SU-DHL-6 (cell line): ENCODE data around the gene S1PR2.
"Not testable (repeated sequence)": the region's sequence is repeated elsewhere in the genome, so short reads cannot be mapped to it uniquely, and the experiment has no call there.

ENCODE experiments used
- H2AFZ ChIP-seq: fragments of 200-600 bp; sonication (generic); 2 replicates; pipeline ENCODE4 v1.6.1; 2014; ENCODE audit warnings: low read depth, mild to moderate bottlenecking, moderate library complexity, mixed read lengths, antibody characterized with exemption, low read length; ENCODE audit not compliant: severe bottlenecking
- H3F3A ChIP-seq: fragments of 200-600 bp; shearing (Covaris generic); 2 replicates; pipeline ENCODE4 v1.6.0; 2016; ENCODE audit warnings: antibody characterized with exemption, mild to moderate bottlenecking; ENCODE audit not compliant: insufficient read depth
- H3K27ac ChIP-seq: fragments of 200-600 bp; sonication (generic); 2 replicates; pipeline ENCODE4 v1.5.1; 2016; ENCODE audit warnings: low read depth, mild to moderate bottlenecking, low read length, moderate library complexity, mixed read lengths
- H3K27me3 ChIP-seq: fragments of 200-600 bp; sonication (generic), shearing (Covaris generic); 2 replicates; pipeline ENCODE4 v1.6.0; 2014; ENCODE audit warnings: mild to moderate bottlenecking, low read length
- H3K36me3 ChIP-seq: fragments of 200-600 bp; sonication (generic); 2 replicates; pipeline ENCODE4 v1.6.1; 2014; ENCODE audit warnings: mild to moderate bottlenecking, low read length, mixed read lengths
- H3K4me2 ChIP-seq: fragments of 300-600, 200-600 bp; shearing (Covaris generic), sonication (generic); 2 replicates; pipeline ENCODE4 v1.6.0; 2014; ENCODE audit warnings: low read length, low read depth, mild to moderate bottlenecking; ENCODE audit not compliant: poor library complexity, severe bottlenecking
- H3K4me3 ChIP-seq: fragments of 200-600 bp; sonication (generic); 2 replicates; pipeline ENCODE4 v1.5.1; 2014; ENCODE audit warnings: antibody characterized with exemption, low read length, mild to moderate bottlenecking, mixed read lengths; ENCODE audit not compliant: insufficient read depth, poor library complexity, severe bottlenecking
- H3K79me2 ChIP-seq: fragments of 200-600 bp; sonication (generic); 2 replicates; pipeline ENCODE4 v1.6.1; 2014; ENCODE audit warnings: mild to moderate bottlenecking, low read length, moderate library complexity; ENCODE audit not compliant: insufficient read depth
- H3K9ac ChIP-seq: fragments of 200-600 bp; sonication (generic); 2 replicates; pipeline ENCODE4 v1.7.0; 2014; ENCODE audit warnings: mild to moderate bottlenecking, low read length
- H3K9me2 ChIP-seq: fragments of 200-600 bp; sonication (generic); replicated peaks from 2 replicates; pipeline ENCODE4 v1.6.1; 2014; ENCODE audit warnings: low read length; ENCODE audit not compliant: insufficient read depth
- H3K9me3 ChIP-seq: fragments of 200-600 bp; sonication (generic); 2 replicates; pipeline ENCODE4 v1.6.1; 2014; ENCODE audit warnings: low read length, mixed read lengths; ENCODE audit not compliant: insufficient read depth
- H4K20me1 ChIP-seq: fragments of 200-600 bp; sonication (generic); 2 replicates; pipeline ENCODE4 v1.6.1; 2014; ENCODE audit warnings: low read depth, mild to moderate bottlenecking, antibody characterized with exemption, low read length, moderate library complexity, mixed read lengths
- CTCF ChIP-seq: fragments of 200-600 bp; sonication (generic); IDR thresholded peaks from one replicate; pipeline ENCODE4 v1.5.1; 2017; ENCODE audit warnings: antibody characterized with exemption, mild to moderate bottlenecking, low read length, moderate library complexity; ENCODE audit not compliant: insufficient read depth, poor library complexity, severe bottlenecking
- EZH2phosphoT487 ChIP-seq: fragments of 200-600 bp; sonication (generic), shearing (Covaris generic); conservative IDR thresholded peaks from 2 replicates; pipeline ENCODE4 v1.6.1; 2018; ENCODE audit warnings: mild to moderate bottlenecking, antibody characterized with exemption, low read length, moderate library complexity, mixed read lengths

The S1PR2 gene

DNA sequence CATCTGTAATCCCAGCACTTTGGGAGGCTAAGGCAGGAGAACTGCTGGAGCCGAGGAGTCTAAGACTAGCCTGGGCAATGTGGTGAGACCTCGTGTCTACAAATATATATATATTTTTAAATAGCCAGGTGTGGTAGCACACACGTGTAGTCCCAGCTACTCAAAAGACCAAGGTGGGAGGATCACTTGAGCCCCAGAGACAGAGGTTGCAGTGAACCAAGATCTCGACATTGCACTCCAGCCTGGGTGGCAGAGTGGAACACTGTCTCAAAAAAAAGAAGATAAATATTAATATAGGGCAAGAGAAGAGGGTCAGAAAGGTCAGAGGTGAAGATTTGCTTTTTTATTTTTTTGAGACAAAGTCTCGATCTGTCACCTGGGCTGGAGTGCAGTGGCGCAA is 15.4 kb upstream of the S1PR2 start:
- Histone ChIP-seq H2AFZ (no peak overlapping the region), H3K9me3 (no peaks in the 10 kb centered on the region)

GRCh38 chr19:10245189-10245939 is 14.2 kb upstream of the S1PR2 start:
- H3K9ac ChIP-seq = peak overlapping the region; percentile 58
- H2AFZ ChIP-seq = no peak overlapping the region
- H3K9me3 ChIP-seq = peaks cover 3% of the 10 kb centered on the region; the same call in 1 of the 2 replicates
- no peaks in the 10 kb centered on the region for H3K36me3 ChIP-seq
- no peaks in the 10 kb centered on the region for H3K27me3 ChIP-seq
- H3K4me3 ChIP-seq = no peak overlapping the region
- peaks cover 78% of the 10 kb centered on the region for H3F3A ChIP-seq
- peak overlapping the region; percentile 100 for H3K27ac ChIP-seq
- H3K9me2 ChIP-seq = no peaks in the 10 kb centered on the region
- H3K79me2 ChIP-seq = no peaks in the 10 kb centered on the region
- H3K4me2 ChIP-seq = peak overlapping the region; percentile 41
- TF ChIP-seq CTCF (no peak), EZH2phosphoT487 (no peak)
- H4K20me1 ChIP-seq = no peaks in the 10 kb centered on the region

More for the DNA sequence above, 15.4 kb upstream of the S1PR2 start:
- Histone ChIP-seq H3F3A (peaks cover 73% of the 10 kb centered on the region), H3K36me3 (no peaks in the 10 kb centered on the region), H3K27ac (peak overlapping the region; percentile 100), H3K9me2 (no peaks in the 10 kb centered on the region), H3K79me2 (no peaks in the 10 kb centered on the region), H3K27me3 (no peaks in the 10 kb centered on the region), H4K20me1 (no peaks in the 10 kb centered on the region), H3K4me3 (no peak overlapping the region), H3K4me2 (peak overlapping the region; percentile 41), H3K9ac (peak overlapping the region; percentile 58)
- TF ChIP-seq EZH2phosphoT487 (no peak), CTCF (no peak)

GRCh38 chr19:10243606-10244005 is 12.5 kb upstream of the S1PR2 start:
- Histone ChIP-seq H3K4me3 (no peak overlapping the region), H3K27ac (peak overlapping the region; percentile 100), H3F3A (peaks cover 91% of the 10 kb centered on the region), H3K4me2 (peak overlapping the region; percentile 53), H2AFZ (no peak overlapping the region), H4K20me1 (no peaks in the 10 kb centered on the region), H3K9ac (peak overlapping the region; percentile 58), H3K27me3 (no peaks in the 10 kb centered on the region), H3K36me3 (no peaks in the 10 kb centered on the region), H3K9me2 (no peaks in the 10 kb centered on the region), H3K9me3 (peaks cover 7% of the 10 kb centered on the region; the same call in 1 of the 2 replicates), H3K79me2 (no peaks in the 10 kb centered on the region)
- no peak for TF ChIP-seq CTCF
- TF ChIP-seq EZH2phosphoT487 = no peak

GRCh38 chr19:10241826-10242449 is 10.8 kb upstream of the S1PR2 start:
- not testable (repeated sequence) for H2AFZ ChIP-seq, H3K36me3 ChIP-seq, H4K20me1 ChIP-seq, H3K9me3 ChIP-seq, H3K9me2 ChIP-seq, H3K79me2 ChIP-seq, H3K27me3 ChIP-seq
- H3K27ac ChIP-seq = peak overlapping the region; percentile 100
- H3K4me3 ChIP-seq = peak overlapping the region; percentile 13
- H3K4me2 ChIP-seq = peak overlapping the region; percentile 53
- peaks cover 93% of the 10 kb centered on the region for H3F3A ChIP-seq
- H3K9ac ChIP-seq = peak overlapping the region; percentile 58
